HG03378 (cell line): Measurements from ENCODE around the gene SPSB4.

Experiments
- ATAC-seq: cut with Tn5 transposase; IDR thresholded peaks from one replicate; pipeline ENCODE4 v1.9.1; 2021; ENCODE audit warnings: mild to moderate bottlenecking, moderate library complexity; ENCODE audit not compliant: unreplicated experiment

SPSB4 gene

DNA sequence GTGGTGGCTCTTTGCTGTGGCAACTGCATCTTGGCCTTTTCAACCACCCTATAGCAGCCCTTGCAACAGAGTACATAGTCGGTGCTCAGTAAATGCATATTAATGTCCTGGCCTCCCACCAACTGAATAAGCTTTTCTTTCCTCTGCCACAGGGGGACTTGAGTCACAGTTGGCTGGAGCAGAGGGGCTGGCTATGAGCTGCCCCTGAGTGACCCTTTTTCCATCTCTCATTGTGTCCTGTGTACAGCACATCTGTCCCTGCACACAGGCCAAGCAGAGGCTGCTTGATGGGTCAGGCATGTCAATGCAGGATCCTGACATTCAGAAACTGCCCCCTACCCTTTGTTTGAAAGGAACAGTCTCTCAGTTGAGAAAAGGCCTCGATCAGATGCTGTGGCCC is 22.4 kb downstream of the SPSB4 start:
- no peak for ATAC-seq

- ATAC-seq, result no peak
Observed at GRCh38 chr3:141074529-141074928, 23.4 kb downstream of the SPSB4 start.

- ATAC-seq, result no peak
Observed at GRCh38 chr3:141076036-141076773, 25.1 kb downstream of the SPSB4 start.

DNA sequence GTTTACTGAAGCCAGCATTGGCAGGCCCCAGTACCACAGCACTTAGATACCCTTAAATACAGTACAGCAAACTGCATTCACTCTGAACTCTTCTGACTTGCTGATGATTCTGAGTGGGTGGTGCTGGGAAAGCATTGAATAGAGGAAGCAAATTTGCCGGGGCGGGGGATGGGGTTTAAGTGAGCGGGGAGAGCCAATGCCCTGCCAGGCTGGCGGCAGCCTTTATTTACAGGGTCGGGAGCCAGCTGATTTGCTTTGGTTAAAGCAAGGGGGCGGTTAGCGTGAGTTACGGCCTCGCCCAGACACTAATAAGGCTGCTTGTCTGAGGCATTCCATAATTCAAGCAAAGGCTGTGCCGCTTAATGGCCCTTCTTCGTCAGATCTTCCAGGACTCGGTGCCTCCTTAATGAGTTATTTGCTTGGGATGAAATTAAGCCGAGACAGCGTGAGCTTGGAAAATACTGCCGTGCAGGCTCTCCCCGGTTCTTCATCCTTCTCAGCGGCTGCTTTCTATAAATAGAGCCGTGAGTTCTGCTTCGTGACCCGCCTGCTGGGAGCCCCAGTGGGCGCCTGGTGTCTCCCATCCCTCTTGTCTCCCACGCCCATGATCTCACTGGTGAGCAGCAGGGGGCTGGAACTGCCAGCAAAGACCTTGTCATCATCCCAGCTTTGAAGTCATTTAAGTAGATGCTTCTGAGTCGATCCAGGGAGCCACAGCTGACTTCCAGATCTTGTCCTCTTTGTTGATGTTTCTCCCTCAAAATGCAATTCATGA is 25.8 kb downstream of the SPSB4 start:
- ATAC-seq, result no peak

DNA sequence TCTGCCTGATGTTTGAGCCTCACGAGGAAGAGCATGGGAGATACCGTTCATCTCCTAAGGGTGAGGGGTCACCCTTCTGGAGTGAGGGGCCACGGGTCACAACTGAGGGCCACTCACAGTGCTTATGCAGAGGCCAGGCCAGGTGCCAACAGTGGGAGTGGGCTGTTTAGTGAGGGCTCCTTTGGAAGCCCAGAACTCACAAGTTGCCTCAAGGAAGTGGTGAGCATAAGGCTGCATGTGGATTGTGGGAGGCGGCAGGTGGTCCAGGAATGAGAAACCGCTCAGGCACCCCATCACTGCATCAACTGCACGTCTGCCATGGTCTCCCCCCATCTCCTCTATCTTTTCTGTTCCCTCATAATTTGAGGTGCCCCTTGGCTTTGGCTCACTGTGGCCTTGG is 26.5 kb downstream of the SPSB4 start:
- ATAC-seq, result no peak

GRCh38 chr3:141078200-141078599 is 27.1 kb downstream of the SPSB4 start:
- no peak for ATAC-seq

DNA sequence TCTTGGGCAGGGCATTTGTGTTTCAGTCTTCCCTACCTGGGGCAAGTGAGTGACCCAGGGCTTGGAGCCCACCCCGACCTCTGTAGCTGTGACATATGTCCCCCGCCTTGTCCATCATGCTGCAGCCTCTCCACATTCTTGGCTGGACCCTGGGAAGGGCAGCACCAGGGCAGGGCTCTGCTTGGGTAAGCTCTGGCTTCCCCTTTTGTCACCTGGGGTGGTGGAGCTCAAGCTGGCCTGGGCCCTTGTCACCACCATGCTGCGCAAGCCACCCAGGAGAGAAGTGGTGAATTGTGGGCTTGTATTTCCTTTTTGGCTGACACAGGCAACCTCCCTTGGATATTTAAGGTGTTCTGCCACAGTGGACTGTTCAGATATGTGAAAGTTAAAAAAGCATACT is 29.3 kb downstream of the SPSB4 start:
- no peak for ATAC-seq

DNA sequence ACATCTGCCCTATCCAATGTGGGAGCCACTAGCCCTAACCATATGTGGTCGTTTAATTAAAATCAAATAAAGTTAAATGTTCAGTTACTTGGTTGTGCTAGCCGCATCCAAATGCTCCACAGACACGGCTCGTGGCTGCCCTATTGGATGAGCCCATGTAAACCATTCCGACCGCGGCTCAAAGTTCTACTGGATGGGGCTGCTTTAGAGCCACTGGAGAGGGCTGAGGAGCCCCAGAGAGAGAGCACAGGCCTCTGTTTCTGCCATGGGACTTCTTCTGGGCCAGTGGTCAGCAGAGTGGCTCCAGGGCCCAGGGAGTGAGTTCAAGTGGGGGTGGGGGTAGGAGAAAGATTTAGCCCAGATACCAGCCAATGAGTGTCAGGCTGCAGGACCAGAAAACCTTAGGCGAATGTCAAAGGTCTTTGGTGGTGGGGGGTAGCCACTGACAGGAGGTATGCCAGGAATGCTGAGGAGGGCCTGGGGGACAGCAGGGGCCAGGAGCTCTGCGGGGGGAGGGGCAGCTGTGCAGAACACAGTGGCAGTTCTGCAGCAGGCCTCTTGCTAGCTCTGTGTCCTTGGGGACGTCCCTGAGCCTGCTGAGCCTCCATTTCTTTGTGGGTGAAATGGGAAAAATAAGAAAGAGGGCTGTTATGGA is 30.1 kb downstream of the SPSB4 start:
- no peak for ATAC-seq

- ATAC-seq, result no peak
Observed at GRCh38 chr3:141082064-141082463, 30.9 kb downstream of the SPSB4 start.

DNA sequence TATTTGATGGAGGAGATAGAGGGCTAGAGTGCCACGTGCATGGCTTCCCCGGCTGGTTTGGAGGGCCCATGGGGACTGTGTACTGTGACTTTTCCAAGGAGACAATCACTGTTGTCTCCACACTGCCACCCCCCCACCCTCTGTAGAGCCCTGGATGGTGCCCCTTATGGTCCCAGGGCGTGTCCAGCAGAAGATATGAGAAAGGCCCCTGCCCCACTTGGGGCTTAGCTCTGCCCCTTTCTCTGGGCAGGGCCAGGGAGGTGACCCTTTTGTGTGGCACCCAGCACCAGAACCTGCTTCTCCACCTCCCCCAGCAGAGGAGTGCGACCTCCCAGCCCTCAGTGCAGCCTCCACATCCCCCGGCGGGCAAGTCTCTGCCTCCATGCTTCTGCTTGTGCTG is 32.1 kb downstream of the SPSB4 start:
- ATAC-seq, result no peak

GRCh38 chr3:141083836-141084649 is 32.9 kb downstream of the SPSB4 start:
- ATAC-seq, result no peak

- no peak for ATAC-seq
Observed at GRCh38 chr3:141085343-141086070, 34.4 kb downstream of the SPSB4 start.

- ATAC-seq, result no peak
Observed at GRCh38 chr3:141086188-141086587, 35.0 kb downstream of the SPSB4 start.

GRCh38 chr3:141087076-141087777 is 36.1 kb downstream of the SPSB4 start:
- no peak for ATAC-seq

DNA sequence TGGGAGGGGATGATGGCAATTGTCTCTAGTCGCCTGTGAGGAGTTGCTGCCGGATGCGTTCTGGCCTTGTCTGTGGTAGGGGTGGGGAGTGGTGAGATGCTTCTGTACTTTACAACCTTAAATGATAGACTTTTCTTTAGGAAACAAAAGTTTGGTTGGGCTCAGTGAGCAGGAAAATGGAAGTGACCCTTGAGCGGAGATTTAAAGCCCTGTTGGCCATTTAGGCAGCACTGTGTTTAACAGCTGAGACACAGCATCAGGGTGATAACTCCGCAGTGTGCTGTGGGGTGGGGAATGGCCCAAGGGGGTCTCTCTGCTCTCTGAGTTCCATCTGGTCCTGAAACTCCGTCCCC is 36.6 kb downstream of the SPSB4 start:
- no peak for ATAC-seq

- no peak for ATAC-seq
Observed at GRCh38 chr3:141089339-141090152, 38.4 kb downstream of the SPSB4 start.

DNA sequence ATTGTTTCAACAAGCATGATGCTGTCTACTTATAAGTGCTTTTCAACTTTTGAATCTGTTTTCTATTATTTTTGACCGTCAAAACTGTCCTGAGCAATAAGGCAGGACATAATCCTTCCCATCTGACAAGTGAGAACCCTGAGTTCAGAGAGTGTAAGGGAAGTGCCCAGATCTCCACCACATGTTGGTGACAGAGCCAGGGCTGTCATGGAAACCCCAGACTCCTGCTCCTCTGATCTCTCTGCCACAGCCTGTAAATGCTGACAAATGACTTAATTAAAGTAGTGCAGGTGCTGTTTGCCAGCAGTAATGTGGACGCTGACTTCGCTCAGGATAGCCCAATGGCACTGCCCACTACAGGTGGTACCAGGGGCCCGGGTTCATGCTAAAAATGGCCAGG is 40.3 kb downstream of the SPSB4 start:
- no peak for ATAC-seq

DNA sequence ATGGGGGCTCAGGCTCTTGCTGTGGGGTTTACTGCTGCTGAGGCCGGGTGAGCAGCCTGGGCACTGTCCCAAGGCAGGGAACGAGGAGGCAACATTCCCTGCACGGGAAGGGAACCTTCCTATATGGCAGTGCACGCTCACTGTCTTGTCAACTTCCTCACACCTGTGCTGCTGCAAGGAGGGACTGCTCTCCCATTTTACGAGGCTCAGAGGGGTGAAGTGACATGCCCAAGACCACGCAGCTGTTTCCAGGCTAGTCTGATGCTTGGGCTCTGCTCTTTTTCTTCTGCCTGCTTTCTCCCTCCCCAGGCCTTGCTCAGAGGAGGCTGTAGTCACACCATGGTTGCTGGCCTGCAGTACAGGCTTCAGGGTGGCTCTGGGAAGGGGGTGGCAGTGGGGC is 41.5 kb downstream of the SPSB4 start:
- ATAC-seq, result no peak

DNA sequence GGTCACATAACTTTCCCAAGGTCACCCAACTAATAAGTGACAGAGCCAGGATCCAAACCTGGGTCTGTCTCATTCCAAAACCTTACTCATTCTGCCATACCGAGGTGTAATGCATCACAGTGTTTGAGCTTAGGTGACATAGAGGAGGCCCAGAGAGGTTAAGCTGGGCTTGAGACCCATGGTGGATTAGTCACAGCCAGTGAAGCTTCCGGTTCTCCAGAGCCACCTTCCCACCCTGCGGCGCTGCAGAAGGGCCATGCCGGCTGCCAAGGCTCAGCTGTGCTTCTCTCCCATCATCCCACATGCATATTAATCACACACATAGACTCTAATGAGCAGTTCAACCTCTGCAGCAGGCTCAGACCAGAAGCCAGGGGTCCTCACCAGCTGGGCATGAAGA is 42.2 kb downstream of the SPSB4 start:
- no peak for ATAC-seq
